ENCODE data around the gene UGT2A2.
A peak's percentile ranks its signal among the peaks of the same experiment; 100 is the strongest.

UGT2A2 gene

GRCh38 chr4:69576251-69576877, 63.1 kb downstream of the UGT2A2 start:
- no peak for TF ChIP-seq POLR2A (IDR thresholded peaks at IDR 0.05; ENCODE audit: extremely low read depth, insufficient read length)
- no peak for TF ChIP-seq MYC (IDR thresholded peaks at IDR 0.05; ENCODE audit: low read depth, low read length)
- TF ChIP-seq CTCF (IDR thresholded peaks at IDR 0.05; ENCODE audit: low read depth, low read length): no peak
- no peak for TF ChIP-seq MAX (IDR thresholded peaks at IDR 0.05; ENCODE audit: low read depth, low read length)
- no peak overlapping the region for H3K4me3 ChIP-seq (ENCODE audit: low read depth, low read length)
- DNase-seq (ENCODE audit: low read depth): no peak

GRCh38 chr4:69568787-69569186, 70.7 kb downstream of the UGT2A2 start:
- TF ChIP-seq CTCF (IDR thresholded peaks at IDR 0.05; ENCODE audit: low read depth, low read length) (no peak), POLR2A (IDR thresholded peaks at IDR 0.05; ENCODE audit: extremely low read depth, insufficient read length) (no peak), MAX (IDR thresholded peaks at IDR 0.05; ENCODE audit: low read depth, low read length) (no peak), MYC (IDR thresholded peaks at IDR 0.05; ENCODE audit: low read depth, low read length) (no peak)
- DNase-seq (ENCODE audit: low read depth): no peak
- no peak overlapping the region for H3K4me3 ChIP-seq (ENCODE audit: low read depth, low read length)

GRCh38 chr4:69563424-69563823, 76.0 kb downstream of the UGT2A2 start:
- H3K4me3 ChIP-seq (ENCODE audit: low read depth, low read length): no peak overlapping the region
- no peak for DNase-seq (ENCODE audit: low read depth)
- TF ChIP-seq CTCF (IDR thresholded peaks at IDR 0.05; ENCODE audit: low read depth, low read length) (no peak), MYC (IDR thresholded peaks at IDR 0.05; ENCODE audit: low read depth, low read length) (no peak), POLR2A (IDR thresholded peaks at IDR 0.05; ENCODE audit: extremely low read depth, insufficient read length) (no peak), MAX (IDR thresholded peaks at IDR 0.05; ENCODE audit: low read depth, low read length) (no peak)

GRCh38 chr4:69549651-69550050, 89.8 kb downstream of the UGT2A2 start:
- H3K4me3 ChIP-seq (ENCODE audit: low read depth, low read length): no peak overlapping the region
- DNase-seq (ENCODE audit: low read depth): no peak
- TF ChIP-seq CTCF (IDR thresholded peaks at IDR 0.05; ENCODE audit: low read depth, low read length): no peak
- TF ChIP-seq POLR2A (IDR thresholded peaks at IDR 0.05; ENCODE audit: extremely low read depth, insufficient read length): no peak
- no peak for TF ChIP-seq MAX (IDR thresholded peaks at IDR 0.05; ENCODE audit: low read depth, low read length)
- no peak for TF ChIP-seq MYC (IDR thresholded peaks at IDR 0.05; ENCODE audit: low read depth, low read length)

DNA sequence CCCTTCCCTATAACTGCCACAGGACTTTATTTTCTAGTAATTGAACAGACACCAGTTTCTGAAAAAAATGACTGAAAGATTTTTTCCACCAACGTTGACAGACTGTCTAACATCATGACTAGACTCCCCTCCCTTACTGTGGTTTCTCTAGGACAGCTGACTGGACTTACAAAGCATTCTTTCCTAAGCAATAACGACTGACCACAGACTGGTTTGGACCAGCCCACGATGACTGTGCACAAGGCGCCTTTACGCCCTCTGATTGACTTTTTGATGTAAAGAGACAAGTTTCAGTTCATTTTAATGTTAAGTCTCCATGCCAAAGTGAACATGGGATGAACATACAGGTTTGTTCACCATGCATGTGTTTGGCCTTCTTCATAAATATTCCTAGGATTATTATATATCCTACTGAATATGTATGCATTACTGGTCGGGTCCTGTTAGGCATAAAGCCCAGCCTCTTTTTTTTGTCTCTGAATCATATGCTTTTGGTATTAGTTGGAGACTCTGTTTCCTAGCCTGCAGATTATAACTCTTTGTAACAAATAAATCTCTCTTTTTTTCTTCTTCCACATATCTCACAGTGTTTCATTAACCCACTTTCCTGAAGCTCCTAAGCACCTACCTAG, 93.2 kb downstream of the UGT2A2 start:
- peak; percentile 78 for DNase-seq (ENCODE audit: low read depth)
- no peak overlapping the region for H3K4me3 ChIP-seq (ENCODE audit: low read depth, low read length)
- TF ChIP-seq CTCF (IDR thresholded peaks at IDR 0.05; ENCODE audit: low read depth, low read length) (no peak), MYC (IDR thresholded peaks at IDR 0.05; ENCODE audit: low read depth, low read length) (0 out of 2 replicates have a peak, but pooled peaks have one; percentile 13), MAX (IDR thresholded peaks at IDR 0.05; ENCODE audit: low read depth, low read length) (0 out of 2 replicates have a peak, but pooled peaks have one; percentile 24)

Measured in NB4 (cell line).